Neural cell (in vitro differentiated cells): ENCODE results near the gene XPO4. TPM values are rescaled to one million over a fixed set of nuclear protein-coding genes. Genes with fewer than 3 reads are reported as not detected.

Source experiments
- H2AFZ ChIP-seq: fragments of 200-600, 300-800 bp; sonication (generic), shearing (Covaris generic); 2 replicates; pipeline ENCODE4 v1.6.0; 2014; ENCODE audit warnings: low read depth, mild to moderate bottlenecking, antibody characterized with exemption, low read length, moderate library complexity
- H3F3A ChIP-seq: fragments of 200-600 bp; shearing (Covaris generic); 2 replicates; pipeline ENCODE4 v1.6.1; 2016; ENCODE audit warnings: mild to moderate bottlenecking, moderate library complexity, mixed read lengths, antibody characterized with exemption, low read length; ENCODE audit not compliant: insufficient read depth, poor library complexity, severe bottlenecking
- H3K27ac ChIP-seq: fragments of 200-600, 300-800 bp; sonication (generic), shearing (Covaris generic); 2 replicates; pipeline ENCODE4 v1.5.1; 2014; ENCODE audit warnings: mild to moderate bottlenecking, low read length, moderate library complexity
- H3K27me3 ChIP-seq: fragments of 300-800, 200-600 bp; sonication (generic), shearing (Covaris generic); 2 replicates; pipeline ENCODE4 v1.6.0; 2014; ENCODE audit warnings: mild to moderate bottlenecking, low read depth, low read length, moderate library complexity; ENCODE audit not compliant: insufficient read depth
- H3K36me3 ChIP-seq: fragments of 300-800, 200-600 bp; sonication (generic), shearing (Covaris generic); 2 replicates; pipeline ENCODE4 v1.5.1; 2014; ENCODE audit warnings: mild to moderate bottlenecking, antibody characterized with exemption, low read length, moderate library complexity; ENCODE audit not compliant: insufficient read depth
- H3K4me2 ChIP-seq: fragments of 300-800, 200-600 bp; sonication (generic), shearing (Covaris generic); 2 replicates; pipeline ENCODE4 v1.6.0; 2014; ENCODE audit warnings: mild to moderate bottlenecking, low read length
- H3K4me3 ChIP-seq: fragments of 300-800, 200-600 bp; sonication (generic), shearing (Covaris generic); 2 replicates; pipeline ENCODE4 v1.5.1; 2014; ENCODE audit warnings: mild to moderate bottlenecking, low read length, moderate library complexity
- H3K79me2 ChIP-seq: fragments of 200-600 bp; shearing (Covaris generic); replicated peaks from 2 replicates; pipeline ENCODE4 v1.6.0; 2014; ENCODE audit warnings: mild to moderate bottlenecking, low read length, moderate library complexity; ENCODE audit not compliant: insufficient read depth
- H3K9ac ChIP-seq: fragments of 300-800, 200-600 bp; sonication (generic), shearing (Covaris generic); 2 replicates; pipeline ENCODE4 v1.6.1; 2016; ENCODE audit warnings: mild to moderate bottlenecking, low read length, mixed read lengths
- H3K9me2 ChIP-seq: fragments of 200-600 bp; shearing (Covaris generic); 2 replicates; pipeline ENCODE4 v1.6.1; 2016; ENCODE audit warnings: mild to moderate bottlenecking, low read length, mixed read lengths; ENCODE audit not compliant: insufficient read depth
- H3K9me3 ChIP-seq: fragments of 200-600, 300-800 bp; sonication (generic), shearing (Covaris generic); 2 replicates; pipeline ENCODE4 v1.6.1; 2016; ENCODE audit warnings: mild to moderate bottlenecking, mixed run types, low read length, moderate library complexity, mixed read lengths
- H4K20me1 ChIP-seq: fragments of 200-600 bp; shearing (Covaris generic); 2 replicates; pipeline ENCODE4 v1.6.1; 2016; ENCODE audit warnings: mild to moderate bottlenecking, mixed run types; ENCODE audit not compliant: insufficient read depth
- CTCF ChIP-seq: fragments of 450-650 bp; IDR thresholded peaks from 2 replicates; pipeline ENCODE4 v1.5.1; 2014; ENCODE audit warnings: antibody characterized with exemption, mild to moderate bottlenecking, moderate library complexity; ENCODE audit not compliant: poor library complexity, severe bottlenecking
- EP300 ChIP-seq: fragments of 450-650 bp; conservative IDR thresholded peaks from 2 replicates; pipeline ENCODE4 v1.6.1; 2014; ENCODE audit warnings: antibody characterized with exemption, mild to moderate bottlenecking, moderate library complexity; ENCODE audit not compliant: poor library complexity, severe bottlenecking
- EZH2 ChIP-seq: fragments of 200-600, 300-800 bp; shearing (Covaris generic), sonication (generic); IDR thresholded peaks from 2 replicates; pipeline ENCODE4 v1.6.1; 2014; ENCODE audit warnings: antibody characterized with exemption, low read length, borderline replicate concordance, mild to moderate bottlenecking; ENCODE audit not compliant: insufficient read depth, poor library complexity, severe bottlenecking
- MXI1 ChIP-seq: fragments of 450-650 bp; conservative IDR thresholded peaks from 2 replicates; pipeline ENCODE4 v1.6.1; 2014; ENCODE audit warnings: antibody characterized with exemption, mild to moderate bottlenecking; ENCODE audit not compliant: poor library complexity, severe bottlenecking
- POLR2AphosphoS5 ChIP-seq: IDR thresholded peaks from 2 replicates; pipeline ENCODE4 v1.6.1; 2012
- RAD21 ChIP-seq: fragments of 450-650 bp; conservative IDR thresholded peaks from 2 replicates; pipeline ENCODE4 v1.6.1; 2014; ENCODE audit warnings: antibody characterized with exemption, mild to moderate bottlenecking, moderate library complexity
- REST ChIP-seq: IDR thresholded peaks from 2 replicates; pipeline ENCODE4 v1.6.1; 2012; ENCODE audit warnings: borderline replicate concordance
- SMC3 ChIP-seq: fragments of 450-650 bp; conservative IDR thresholded peaks from 2 replicates; pipeline ENCODE4 v1.6.1; 2014; ENCODE audit warnings: antibody characterized with exemption, mild to moderate bottlenecking, moderate library complexity; ENCODE audit not compliant: poor library complexity
- TAF1 ChIP-seq: IDR thresholded peaks from 2 replicates; pipeline ENCODE4 v1.6.1; 2012; ENCODE audit warnings: low read depth
- polyA plus RNA-seq: library from polyadenylated mRNA; depleted of rRNA; stranded (reverse); fragments of >200 nt; gene quantifications from 2 replicates; pipeline ENCODE4 v1.2.3, GENCODE V29; 2014

Gene XPO4
- polyA plus RNA-seq, 1 donor from 2014 or later, result 13.0 TPM

- H3K9ac ChIP-seq, result no peak overlapping the region
- no peak overlapping the region for H3K4me3 ChIP-seq
- H3K79me2 ChIP-seq, result no peaks in the 10 kb centered on the region
- H3F3A ChIP-seq, result no peaks in the 10 kb centered on the region
- no peaks in the 10 kb centered on the region for H3K9me2 ChIP-seq
- H4K20me1 ChIP-seq, result no peaks in the 10 kb centered on the region
- H3K27ac ChIP-seq, result no peak overlapping the region
- H3K27me3 ChIP-seq, result no peaks in the 10 kb centered on the region
- no peak overlapping the region for H3K4me2 ChIP-seq
- no peak for TF ChIP-seq EZH2
- TF ChIP-seq CTCF, result no peak
- H3K9me3 ChIP-seq, result no peaks in the 10 kb centered on the region
- no peaks in the 10 kb centered on the region for H3K36me3 ChIP-seq
- no peak overlapping the region for H2AFZ ChIP-seq
Observed at GRCh38 chr13:20776751-20777150, 125.8 kb downstream of the XPO4 start.

- no peak overlapping the region for H2AFZ ChIP-seq
- no peak overlapping the region for H3K4me3 ChIP-seq
- H3K36me3 ChIP-seq, result no peaks in the 10 kb centered on the region
- H3K4me2 ChIP-seq, result no peak overlapping the region
- H3K9me2 ChIP-seq, result no peaks in the 10 kb centered on the region
- no peaks in the 10 kb centered on the region for H4K20me1 ChIP-seq
- H3K9me3 ChIP-seq, result no peaks in the 10 kb centered on the region
- TF ChIP-seq CTCF (no peak), SMC3 (no peak), MXI1 (no peak), RAD21 (no peak), EP300 (no peak), TAF1 (no peak), POLR2AphosphoS5 (no peak), EZH2 (no peak), REST (no peak)
- H3K9ac ChIP-seq, result no peak overlapping the region
- H3K79me2 ChIP-seq, result no peaks in the 10 kb centered on the region
- no peaks in the 10 kb centered on the region for H3F3A ChIP-seq
- no peak overlapping the region for H3K27ac ChIP-seq
- no peaks in the 10 kb centered on the region for H3K27me3 ChIP-seq
Observed at GRCh38 chr13:20775961-20776360, 126.6 kb downstream of the XPO4 start.
